Breast epithelium (tissue), 3 donors: ENCODE data around the gene SPATA9.

Experiments
- POLR2A ChIP-seq: fragments of 450-650 bp; IDR thresholded peaks from one replicate; pipeline ENCODE4 v1.6.1; 2016; ENCODE audit warnings: antibody characterized with exemption, mild to moderate bottlenecking, moderate library complexity
- POLR2AphosphoS5 ChIP-seq, 3 donors: sonication (generic); formaldehyde crosslinking; IDR thresholded peaks; one replicate each; pipeline ENCODE4 v1.6.1; 2017; ENCODE audit warnings: antibody characterized with exemption in 3 of 3
- TF ChIP-seq, protein P1 (sequence below), 3 donors: fragments of 450-650 bp; IDR thresholded peaks; one replicate each; pipeline ENCODE4 v1.5.1; 2016 to 2017; ENCODE audit warnings: antibody characterized with exemption in 3 of 3, mild to moderate bottlenecking in 3 of 3, moderate library complexity in 3 of 3

DNA sequence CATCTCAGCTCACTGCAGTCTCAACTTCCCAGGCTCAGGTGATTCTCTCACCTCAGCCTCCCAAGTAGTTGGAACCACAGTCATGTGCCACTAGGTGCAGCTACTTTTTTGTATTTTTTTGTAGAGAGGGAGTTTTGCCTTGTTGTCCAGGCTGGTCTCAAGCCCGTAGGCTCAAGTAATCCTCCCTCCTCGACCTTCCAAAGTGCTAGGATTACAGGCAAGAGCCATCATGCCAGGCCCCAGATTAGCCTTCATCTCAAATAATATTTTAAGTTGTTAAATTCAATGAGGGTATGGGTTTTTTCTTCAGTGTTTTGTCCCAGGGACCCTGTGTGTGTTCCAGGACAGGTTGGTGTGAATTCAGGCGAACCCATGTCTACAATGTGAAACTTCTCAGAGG lies 48.7 kb downstream of the SPATA9 start:
- TF ChIP-seq, protein P1, sequence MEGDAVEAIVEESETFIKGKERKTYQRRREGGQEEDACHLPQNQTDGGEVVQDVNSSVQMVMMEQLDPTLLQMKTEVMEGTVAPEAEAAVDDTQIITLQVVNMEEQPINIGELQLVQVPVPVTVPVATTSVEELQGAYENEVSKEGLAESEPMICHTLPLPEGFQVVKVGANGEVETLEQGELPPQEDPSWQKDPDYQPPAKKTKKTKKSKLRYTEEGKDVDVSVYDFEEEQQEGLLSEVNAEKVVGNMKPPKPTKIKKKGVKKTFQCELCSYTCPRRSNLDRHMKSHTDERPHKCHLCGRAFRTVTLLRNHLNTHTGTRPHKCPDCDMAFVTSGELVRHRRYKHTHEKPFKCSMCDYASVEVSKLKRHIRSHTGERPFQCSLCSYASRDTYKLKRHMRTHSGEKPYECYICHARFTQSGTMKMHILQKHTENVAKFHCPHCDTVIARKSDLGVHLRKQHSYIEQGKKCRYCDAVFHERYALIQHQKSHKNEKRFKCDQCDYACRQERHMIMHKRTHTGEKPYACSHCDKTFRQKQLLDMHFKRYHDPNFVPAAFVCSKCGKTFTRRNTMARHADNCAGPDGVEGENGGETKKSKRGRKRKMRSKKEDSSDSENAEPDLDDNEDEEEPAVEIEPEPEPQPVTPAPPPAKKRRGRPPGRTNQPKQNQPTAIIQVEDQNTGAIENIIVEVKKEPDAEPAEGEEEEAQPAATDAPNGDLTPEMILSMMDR (IDR thresholded peaks at IDR 0.05), result no peak
- TF ChIP-seq POLR2A (no peak), POLR2AphosphoS5 (IDR thresholded peaks at IDR 0.05) (no peak)
